K562 (cell line): Measurements from ENCODE around the gene ECM2. TPM values are rescaled to one million over a fixed set of nuclear protein-coding genes. Genes with fewer than 3 reads are reported as not detected.

Experiments used
- ATAC-seq: fragments of 200-7000 bp; cut with Tn5 transposase; 3 replicates; pipeline ENCODE4 v1.9.1; 2020; ENCODE audit warnings: moderate library complexity
- BruUV-seq: library from RNA; stranded (reverse); fragments of 400-500 nt; replicated peaks from 2 replicates; lab custom pipeline; 2021; lab: Mats Ljungman, UMichigan
- CTCF ChIA-PET: fragments of 300-600 bp; formaldehyde crosslinking; extraction: SDS; loops from one replicate; lab custom pipeline; 2021; ENCODE audit warnings: low intra/inter-chr PET ratio; lab: Yijun Ruan, JAX
- POLR2A ChIA-PET: fragments of 300-600, 350-650 bp; sonication (Branson Sonifier 250); formaldehyde crosslinking; extraction: SDS; loops from one replicate; lab custom pipeline; 2021; ENCODE audit warnings: antibody characterized with exemption, inconsistent platforms; lab: Yijun Ruan, JAX
- DNase-seq, 4 experiments: peaks; one replicate each; pipeline versions ENCODE4 v3.0.0 to v3.0.0-alpha.2; 2011 to 2018; ENCODE audit warnings: low spot score in 3 of 4, mixed read lengths in 3 of 4; ENCODE audit errors: extremely low read depth in 1 of 4
- FAIRE-seq: peaks from 2 replicates; lab custom pipeline; 2011; peaks lifted over from hg19 to GRCh38; lab: Jason Lieb, UNC
- H2AFZ ChIP-seq: 2 replicates; pipeline ENCODE4 v1.6.0; 2011; ENCODE audit warnings: low read depth, low read length, control low read depth, inconsistent platforms
- H3K27ac ChIP-seq: fragments of 200-600 bp; 3 replicates; pipeline ENCODE4 v1.8.0; 2011; ENCODE audit warnings: low read depth, mild to moderate bottlenecking, control low read depth, inconsistent platforms, low read length, moderate library complexity, mixed read lengths; ENCODE audit errors: extremely low read depth
- H3K27me3 ChIP-seq, 2 experiments: fragments of 300-600 bp in 1 of 2; 2 replicates in 1 of 2; 3 replicates in 1 of 2; pipeline versions ENCODE4 v1.6.0 to v1.8.0; 2011; ENCODE audit warnings: inconsistent platforms in 2 of 2, low read length in 2 of 2, mild to moderate bottlenecking in 1 of 2, mixed read lengths in 1 of 2, moderate library complexity in 1 of 2; ENCODE audit not compliant: control insufficient read depth in 2 of 2, insufficient read depth in 2 of 2
- H3K36me3 ChIP-seq: fragments of 300-600 bp; 3 replicates; pipeline ENCODE4 v1.8.0; 2011; ENCODE audit warnings: mild to moderate bottlenecking, low read length, inconsistent platforms; ENCODE audit not compliant: control insufficient read depth, insufficient read depth
- H3K4me1 ChIP-seq, 2 experiments: fragments of 200-600 bp in 1 of 2; replicated peaks in 1 of 2; 2 replicates in 1 of 2; 3 replicates in 1 of 2; pipeline versions ENCODE4 v1.5.1 to v1.8.0; 2011; ENCODE audit warnings: inconsistent platforms in 2 of 2, low read length in 2 of 2, mild to moderate bottlenecking in 1 of 2, mixed read lengths in 1 of 2, moderate library complexity in 1 of 2; ENCODE audit not compliant: control insufficient read depth in 2 of 2, insufficient read depth in 2 of 2
- H3K4me2 ChIP-seq: 2 replicates; pipeline ENCODE4 v1.6.1; 2011; ENCODE audit warnings: low read length, control low read depth, inconsistent platforms, mixed read lengths; ENCODE audit not compliant: insufficient read depth
- H3K4me3 ChIP-seq: fragments of 200-600 bp; sonication (generic), shearing (Covaris generic); 2 replicates; pipeline ENCODE4 v1.5.1; 2016; ENCODE audit warnings: control low read depth, inconsistent platforms
- H3K79me2 ChIP-seq: fragments of 200-600 bp; 3 replicates; pipeline ENCODE4 v1.8.0; 2011; ENCODE audit warnings: low read length, inconsistent platforms; ENCODE audit not compliant: control insufficient read depth, insufficient read depth
- H3K9ac ChIP-seq, 2 experiments: 2 replicates each; pipeline versions ENCODE4 v1.6.0 to v1.6.1; 2011; ENCODE audit warnings: low read depth in 2 of 2, low read length in 2 of 2, control low read depth in 1 of 2, inconsistent platforms in 1 of 2, mild to moderate bottlenecking in 1 of 2, mixed read lengths in 1 of 2; ENCODE audit not compliant: insufficient read depth in 1 of 2
- H3K9me1 ChIP-seq: one replicate; pipeline ENCODE4 v1.6.0; 2011; ENCODE audit warnings: inconsistent platforms, mild to moderate bottlenecking, low read length, moderate library complexity; ENCODE audit not compliant: control insufficient read depth, insufficient read depth
- H3K9me3 ChIP-seq: replicated peaks from 2 replicates; pipeline ENCODE4 v1.5.1; 2011; ENCODE audit warnings: low read depth, low read length, inconsistent platforms; ENCODE audit not compliant: control insufficient read depth, insufficient read depth
- H4K20me1 ChIP-seq: replicated peaks from 2 replicates; pipeline ENCODE4 v1.6.1; 2011; ENCODE audit warnings: low read length, inconsistent platforms, mixed read lengths; ENCODE audit not compliant: control insufficient read depth, insufficient read depth
- BMI1 ChIP-seq: fragments of 150-350 bp; IDR thresholded peaks from 2 replicates; pipeline ENCODE4 v1.6.1; 2014; ENCODE audit warnings: low read length
- CBX3 ChIP-seq, 2 experiments: IDR thresholded peaks; 1 replicate in 1 of 2; 2 replicates in 1 of 2; pipeline ENCODE4 v1.6.1; 2012; ENCODE audit warnings: inconsistent platforms in 2 of 2, low read length in 2 of 2, borderline replicate concordance in 1 of 2, control low read depth in 1 of 2
- FOXP1 ChIP-seq: sonication (generic); formaldehyde crosslinking; IDR thresholded peaks from 2 replicates; pipeline ENCODE4 v1.8.0; 2022; ENCODE audit warnings: mild to moderate bottlenecking, missing genetic modification reagents
- RFX1 ChIP-seq: fragments of 450-650 bp; IDR thresholded peaks from 2 replicates; pipeline ENCODE4 v1.6.1; 2016; ENCODE audit warnings: mild to moderate bottlenecking, moderate library complexity
- SMAD2 ChIP-seq: fragments of 150-350 bp; IDR thresholded peaks from 2 replicates; pipeline ENCODE4 v1.6.1; 2014; ENCODE audit warnings: low read depth, mild to moderate bottlenecking, low read length
- SOX6 ChIP-seq: fragments of 450-650 bp; IDR thresholded peaks from 2 replicates; pipeline ENCODE4 v1.6.1; 2014; ENCODE audit warnings: mild to moderate bottlenecking
- SP2 ChIP-seq: IDR thresholded peaks from 2 replicates; pipeline ENCODE4 v1.6.1; 2011; ENCODE audit warnings: mild to moderate bottlenecking, low read depth, low read length, moderate library complexity; ENCODE audit not compliant: poor library complexity, severe bottlenecking; ENCODE audit errors: extremely low read depth
- TFAM ChIP-seq: fragments of 250-450 bp; sonication (Bioruptor Pico); conservative IDR thresholded peaks from 2 replicates; pipeline ENCODE4 v1.5.0; 2021; ENCODE audit warnings: mild to moderate bottlenecking, moderate library complexity
- TRIM28 ChIP-seq: fragments of 450-650 bp; IDR thresholded peaks from 2 replicates; pipeline ENCODE4 v1.6.1; 2017
- TSHZ1 ChIP-seq: fragments of 250-450 bp; sonication (Bioruptor Pico); IDR thresholded peaks from 2 replicates; pipeline ENCODE4 v1.4.0; 2020; ENCODE audit warnings: mild to moderate bottlenecking, moderate library complexity
- ZFX ChIP-seq: sonication (generic); formaldehyde crosslinking; IDR thresholded peaks from 2 replicates; pipeline ENCODE4 v1.8.0; 2022; ENCODE audit warnings: mild to moderate bottlenecking, missing genetic modification reagents, moderate library complexity
- ZNF232 ChIP-seq: sonication (generic); formaldehyde crosslinking; IDR thresholded peaks from 2 replicates; pipeline ENCODE4 v1.8.0; 2022; ENCODE audit warnings: mild to moderate bottlenecking, missing genetic modification reagents
- WGBS: fragments of 100-300 bp; shearing (Covaris generic); methylation state at CpG from one replicate; pipeline ENCODE4 v1.1.6; 2016; ENCODE audit warnings: low coverage, mixed read lengths; ENCODE audit not compliant: insufficient coverage; ENCODE audit errors: missing lambda C conversion rate; 5-methylcytosine and 5-hydroxymethylcytosine counted together
- in situ Hi-C: fragments of 300-500 bp; cut with MboI; formaldehyde crosslinking; loops from 4 replicates; pipeline ENCODE4 v1.15.0; 2018; ENCODE audit warnings: inconsistent platforms, mixed read lengths
- intact Hi-C: fragments of 100-400 bp; cut with micrococcal nuclease; formaldehyde crosslinking; loops from 2 replicates; pipeline ENCODE4 v1.14.2; 2022
- polyA plus RNA-seq, 8 experiments: library from polyadenylated mRNA; depleted of rRNA in 4 of 8; stranded (reverse) in 5 of 8; unstranded in 3 of 8; fragments of >200 nt; fragmentation: Nextera tagmentation in 2 of 8; fragmentation: Illumina TruSeq in 1 of 8; extraction: Ambion mirVana in 2 of 8; extraction: Trizol in 1 of 8; gene quantifications; 2 replicates each; pipeline versions ENCODE4 v1.2.1 to v1.2.3, GENCODE V29; 2011 to 2014; ENCODE audit warnings: inconsistent platforms in 1 of 8, missing spikeins in 1 of 8
- total RNA-seq, 7 experiments: library from RNA; depleted of rRNA in 6 of 7; stranded (reverse); fragments of >200 nt in 6 of 7; fragmentation: Illumina TruSeq in 2 of 7; extraction: Trizol in 2 of 7; gene quantifications; 2 replicates each; pipeline versions ENCODE4 v1.2.1 to v1.2.3, GENCODE V29; 2011 to 2021; ENCODE audit warnings: low replicate concordance in 1 of 7

ECM2 gene
- total and polyA plus RNA-seq, 9 of the 15 experiments (the other 6 are each of a cell fraction or from before 2014, with no cell fraction given): 0.03 to 0.07 TPM; not detected in 7

GRCh38 chr9:92563116-92564100 is 27.6 kb upstream of the ECM2 start:
- Histone ChIP-seq H3K27ac (no peak overlapping the region), H2AFZ (no peak overlapping the region), H3K4me1 (peaks cover 11 to 17% of the 10 kb centered on the region in 2 experiments; a peak in 3 of 5 replicates), H4K20me1 (no peaks in the 10 kb centered on the region), H3K9me3 (no peaks in the 10 kb centered on the region), H3K79me2 (no peaks in the 10 kb centered on the region), H3K27me3 (no peaks in the 10 kb centered on the region), H3K36me3 (no peaks in the 10 kb centered on the region), H3K9ac (no peak overlapping the region), H3K4me2 (no peak overlapping the region), H3K9me1 (no peaks in the 10 kb centered on the region), H3K4me3 (no peak overlapping the region)
- in situ Hi-C loops (no loop called here), intact Hi-C loops (no loop called here)
- no TSS peak for BruUV-seq
- peak; percentile 12; the same call in 1 of the 2 replicates for TF ChIP-seq RFX1
- no peak for TF ChIP-seq TRIM28
- 50% methylated on average over 3 of the region's 3 CpGs for WGBS
- ATAC-seq: no peak
- POLR2A ChIA-PET: no interaction called here
- FAIRE-seq: peak; percentile 71
- no peak for DNase-seq
- CTCF ChIA-PET: no interaction called here

GRCh38 chr9:92562461-92562967 is 26.7 kb upstream of the ECM2 start:
- in situ Hi-C loops (no loop called here), intact Hi-C loops (no loop called here)
- Histone ChIP-seq H3K27ac (no peak overlapping the region), H3K27me3 (no peaks in the 10 kb centered on the region), H3K9ac (no peak overlapping the region), H3K36me3 (no peaks in the 10 kb centered on the region), H3K4me3 (no peak overlapping the region), H2AFZ (no peak overlapping the region), H3K4me1 (peaks cover 11 to 17% of the 10 kb centered on the region in 2 experiments; a peak in 3 of 5 replicates), H4K20me1 (no peaks in the 10 kb centered on the region), H3K79me2 (no peaks in the 10 kb centered on the region), H3K9me1 (no peaks in the 10 kb centered on the region), H3K9me3 (no peaks in the 10 kb centered on the region), H3K4me2 (no peak overlapping the region)
- ATAC-seq (no peak), DNase-seq (no peak), FAIRE-seq (no peak)
- POLR2A ChIA-PET: no interaction called here
- WGBS: 60% methylated on average over 5 of the region's 5 CpGs
- CTCF ChIA-PET: interaction anchor here (0.6 kb wide), 1 partner anchor 424 kb away, joined by 3 read pairs; no protein-coding TSS in a partner anchor
- no TSS peak for BruUV-seq
- TF ChIP-seq SMAD2 (no peak), CBX3 (IDR thresholded peaks at IDR 0.05; ENCODE audit: borderline replicate concordance in 1 of 2, low read length in 2 of 2) (no peak), ZNF232 (CRISPR knock-in tag) (no peak), TFAM (no peak), FOXP1 (CRISPR knock-in tag) (no peak), SP2 (no peak), TSHZ1 (CRISPR knock-in tag) (no peak), ZFX (CRISPR knock-in tag) (no peak), BMI1 (no peak), SOX6 (no peak)
